GM18951 (cell line): ENCODE data around the gene C3.

Experiments used
- POLR2A ChIP-seq: IDR thresholded peaks from 4 replicates; pipeline ENCODE4 v1.6.1; 2011; ENCODE audit warnings: mild to moderate bottlenecking; ENCODE audit not compliant: insufficient read length, insufficient read depth; ENCODE audit errors: extremely low read depth
- in situ Hi-C: fragments of 300-500 bp; cut with MboI; formaldehyde crosslinking; loops from one replicate; pipeline ENCODE4 v1.12.0; 2022; ENCODE audit warnings: low sequenced_read_pairs, mixed read lengths, inconsistent platforms; ENCODE audit not compliant: unreplicated experiment

C3 gene

DNA sequence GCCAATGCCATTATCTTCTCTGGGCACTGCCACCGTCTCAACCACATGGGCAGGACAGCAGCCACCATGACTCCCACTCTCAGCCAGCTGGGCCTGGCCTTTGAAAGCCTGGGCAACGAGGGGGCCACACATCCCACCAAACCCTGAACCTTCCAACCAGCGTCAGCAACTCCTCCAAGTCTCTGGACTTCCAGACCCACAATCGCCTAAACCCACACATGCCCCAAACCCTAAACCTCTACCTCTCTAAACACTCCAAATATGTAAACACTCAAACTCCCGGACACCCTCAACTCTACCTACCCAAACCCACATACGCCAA is 949 bp downstream of the C3 start:
- no peak for TF ChIP-seq POLR2A
- in situ Hi-C loops: no loop called here

- in situ Hi-C loops: no loop called here
- no peak for TF ChIP-seq POLR2A
Measured at GRCh38 chr19:6718741-6719539, 1.5 kb downstream of the C3 start.

- in situ Hi-C loops: no loop called here
- no peak for TF ChIP-seq POLR2A
Measured at GRCh38 chr19:6718111-6718740, 2.2 kb downstream of the C3 start.

GRCh38 chr19:6717441-6717971 is 2.9 kb downstream of the C3 start:
- no peak for TF ChIP-seq POLR2A
- in situ Hi-C loops: no loop called here

DNA sequence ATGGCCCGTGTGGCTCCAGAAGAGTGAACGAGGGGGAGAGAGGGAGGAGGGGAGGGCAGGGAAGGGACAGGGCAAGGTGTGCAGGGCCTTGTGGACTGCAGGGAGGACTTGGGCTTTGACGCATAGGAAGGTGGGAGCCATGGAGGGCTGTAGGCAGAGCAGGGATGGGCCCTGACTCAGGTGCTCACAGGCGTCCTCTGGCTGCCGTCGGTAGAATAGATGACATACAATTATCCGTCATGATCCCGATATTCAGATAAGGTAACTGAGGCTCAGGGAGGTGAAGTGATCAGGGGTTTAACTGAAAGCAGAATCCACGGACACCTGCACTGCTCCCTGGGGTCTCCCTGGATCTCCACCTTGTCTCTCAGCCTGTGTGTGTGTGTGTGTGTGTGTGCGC is 3.4 kb downstream of the C3 start:
- in situ Hi-C loops: no loop called here

DNA sequence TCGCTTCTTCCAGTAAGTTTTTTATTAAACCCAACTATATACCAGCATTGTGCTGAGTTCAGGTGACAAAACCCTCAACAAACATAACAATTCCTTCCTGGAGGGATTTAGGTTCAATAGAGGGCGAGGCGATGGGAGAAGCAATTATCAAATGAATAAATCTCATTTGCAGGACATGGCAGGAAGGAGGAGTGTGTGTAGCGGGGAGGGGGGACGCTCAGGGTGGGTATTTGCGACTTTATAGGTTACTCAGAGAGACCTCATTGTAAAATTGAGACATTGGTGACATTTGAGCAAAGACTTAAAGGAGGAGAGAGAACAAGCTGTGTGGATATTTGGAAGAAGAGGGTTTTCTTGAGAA is 3.9 kb downstream of the C3 start:
- in situ Hi-C loops: no loop called here
- TF ChIP-seq POLR2A: no peak

More for the DNA sequence above, 3.4 kb downstream of the C3 start:
- TF ChIP-seq POLR2A: no peak

DNA sequence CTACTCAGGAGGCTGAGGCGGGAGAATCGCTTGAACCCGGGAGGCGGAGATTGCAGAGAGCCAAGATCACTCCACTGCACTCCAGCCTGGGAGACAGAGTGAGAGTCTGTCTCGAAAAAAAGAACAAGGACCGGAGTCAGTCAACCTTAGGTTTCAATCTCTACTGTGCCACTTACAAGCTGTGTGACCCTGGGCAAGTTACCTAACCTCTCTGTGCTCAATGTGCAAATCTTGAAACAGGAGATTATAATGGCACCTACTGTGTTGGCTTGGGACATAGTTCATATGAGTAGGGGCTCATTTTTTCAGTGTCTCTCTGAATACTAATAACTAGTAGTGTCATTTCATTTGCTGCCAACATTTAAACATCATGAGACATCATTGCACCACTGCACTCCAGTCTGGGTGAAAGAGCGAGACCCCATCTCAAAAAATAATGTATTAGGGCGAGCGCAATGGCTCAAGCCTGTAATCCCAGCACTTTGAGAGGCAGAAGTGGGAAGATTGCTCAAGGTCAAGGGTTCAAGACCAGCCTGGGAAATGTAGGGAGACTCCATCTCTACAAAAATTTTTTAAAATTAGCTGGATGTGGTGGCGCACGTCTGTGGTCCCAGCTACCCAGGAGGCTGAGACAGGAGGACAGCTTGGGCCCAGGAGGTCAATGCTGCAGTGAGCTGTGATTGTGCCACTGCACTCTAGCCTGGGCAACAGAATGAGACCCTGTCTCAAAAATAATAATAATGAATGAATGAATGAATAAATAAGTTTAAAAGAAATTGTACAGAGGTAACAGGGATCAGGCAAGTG is 5.5 kb downstream of the C3 start:
- in situ Hi-C loops: no loop called here
- TF ChIP-seq POLR2A: no peak

DNA sequence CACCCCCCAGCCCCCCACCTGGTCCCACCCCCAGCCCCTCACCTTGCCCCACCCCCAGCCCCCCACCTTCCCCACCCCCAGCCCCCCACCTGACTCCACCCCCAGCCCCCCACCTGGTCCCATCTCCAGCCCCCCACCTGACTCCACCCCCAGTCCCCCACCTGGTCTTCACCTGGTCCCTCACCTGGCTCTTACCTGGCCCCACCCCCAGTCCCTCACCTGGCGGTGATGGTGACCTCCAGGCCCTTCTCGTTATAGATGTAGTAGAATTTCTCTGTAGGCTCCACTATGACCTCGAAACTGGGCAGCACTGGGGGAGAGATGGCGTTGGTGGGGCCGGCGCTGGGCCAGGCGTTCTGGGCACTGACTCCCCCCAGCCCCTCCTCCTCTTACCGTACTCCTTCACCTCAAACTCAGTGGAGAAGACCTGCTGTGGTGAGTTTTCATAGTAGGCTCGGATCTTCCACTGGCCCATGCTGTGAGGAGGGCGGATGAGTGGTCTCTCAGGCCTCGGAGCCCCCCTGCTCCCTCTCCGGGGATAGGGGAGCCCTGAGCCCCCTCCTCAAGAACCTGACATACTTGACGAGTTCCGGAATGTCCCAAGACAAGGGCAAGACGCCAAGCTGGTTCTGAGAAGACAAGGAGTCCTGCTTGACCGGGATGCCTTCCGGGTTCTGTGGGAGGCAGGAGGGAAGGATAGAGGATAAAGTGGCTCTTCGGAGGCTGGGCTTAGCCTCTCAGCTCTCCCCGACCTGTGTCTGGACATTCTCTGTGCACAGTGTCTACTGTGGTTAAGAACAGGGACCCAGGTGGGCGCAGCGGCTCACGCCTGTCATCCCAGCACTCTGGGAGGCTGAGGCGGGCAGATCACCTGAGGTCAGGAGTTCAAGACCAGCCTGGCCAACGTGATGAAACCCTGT is 6.4 kb downstream of the C3 start:
- no peak for TF ChIP-seq POLR2A
- in situ Hi-C loops: no loop called here

- TF ChIP-seq POLR2A: no peak
- in situ Hi-C loops: no loop called here
Measured at GRCh38 chr19:6712692-6713670, 7.5 kb downstream of the C3 start.

- no peak for TF ChIP-seq POLR2A
- in situ Hi-C loops: no loop called here
Measured at GRCh38 chr19:6712231-6712630, 8.2 kb downstream of the C3 start.

DNA sequence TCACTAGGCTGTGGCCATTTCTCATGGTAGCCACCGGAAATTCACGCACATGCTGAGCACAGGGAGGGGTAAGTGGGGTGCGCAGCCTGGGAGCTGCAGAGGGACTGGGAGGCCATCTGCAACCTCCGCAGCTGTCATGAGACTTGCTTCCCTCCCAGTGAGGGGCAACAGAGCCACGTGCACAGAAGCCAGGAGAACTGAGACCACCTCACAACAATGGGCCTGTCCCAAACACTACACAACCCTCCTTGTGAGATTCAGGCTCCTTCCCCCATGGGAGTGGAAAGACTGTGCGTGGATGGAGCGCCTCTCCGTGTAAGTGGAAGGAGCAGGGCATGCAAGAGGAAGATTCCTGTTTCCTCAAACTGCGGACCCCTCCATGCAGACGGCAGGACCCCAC is 8.8 kb downstream of the C3 start:
- TF ChIP-seq POLR2A: no peak
- in situ Hi-C loops: no loop called here

DNA sequence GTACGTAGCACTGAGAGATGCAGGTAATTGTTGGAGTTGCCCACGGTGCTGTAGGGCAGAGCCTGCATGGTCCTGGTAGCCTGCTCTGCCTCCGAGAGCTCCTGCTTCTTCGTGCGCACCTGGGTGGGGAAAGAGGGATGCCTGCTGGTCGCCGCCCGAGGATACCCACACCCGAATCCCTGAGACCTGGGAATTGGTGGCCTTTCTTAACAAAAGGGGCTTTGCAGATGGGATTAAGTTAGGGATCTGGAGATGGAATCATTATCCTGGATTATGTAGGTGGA is 9.4 kb downstream of the C3 start:
- in situ Hi-C loops: no loop called here
- no peak for TF ChIP-seq POLR2A
